NCI-H1436 treated with DMSO at 0.1 percent for 48 hours (cell line): ENCODE data around the gene SLC17A8.

Experiments
- DNase-seq: peaks from one replicate; lab custom pipeline; 2025; lab: John Stamatoyannopoulos, UW

The SLC17A8 gene

DNA sequence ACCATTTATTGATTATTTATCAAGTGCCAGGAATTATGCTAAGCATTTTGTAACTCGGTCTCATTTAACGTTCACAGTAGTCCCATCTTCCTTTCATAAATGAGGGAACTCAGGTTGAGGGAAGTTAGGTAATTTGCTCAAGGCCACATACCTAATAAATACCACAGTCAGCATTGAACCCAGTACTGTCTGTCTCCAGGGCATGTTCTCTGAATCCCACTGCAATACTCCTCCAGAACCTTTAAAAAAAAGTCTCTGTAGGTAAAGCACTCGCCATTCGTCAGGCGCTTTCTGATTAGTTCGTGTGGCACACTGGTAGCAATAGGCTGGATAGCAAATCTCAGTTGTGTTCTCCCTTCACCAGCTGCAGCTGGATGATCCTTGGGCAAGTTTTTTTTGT lies 14.3 kb downstream of the SLC17A8 start:
- no peak for DNase-seq

- DNase-seq, result no peak
Measured at GRCh38 chr12:100372853-100373640, 16.2 kb downstream of the SLC17A8 start.

GRCh38 chr12:100375038-100375735 lies 18.3 kb downstream of the SLC17A8 start:
- no peak for DNase-seq

DNA sequence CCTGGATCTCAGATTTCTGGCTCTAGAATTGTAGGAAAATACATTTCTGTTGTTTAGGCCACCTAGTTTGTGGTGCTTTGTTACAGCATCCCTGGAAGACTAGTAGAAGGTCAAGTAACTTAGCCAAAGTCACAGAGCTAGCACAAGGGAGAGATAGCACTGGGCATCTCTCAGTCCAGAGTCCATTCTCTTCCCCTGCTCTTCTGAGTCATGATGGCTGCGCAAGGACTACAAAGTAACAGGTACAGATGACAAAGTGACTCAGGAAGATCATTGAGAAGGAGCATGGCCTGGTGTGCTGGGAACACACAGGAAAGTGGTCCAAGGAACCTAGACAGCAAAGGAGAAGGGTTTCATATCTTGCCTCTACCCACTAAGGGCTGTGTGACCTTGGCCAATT lies 19.3 kb downstream of the SLC17A8 start:
- no peak for DNase-seq

DNA sequence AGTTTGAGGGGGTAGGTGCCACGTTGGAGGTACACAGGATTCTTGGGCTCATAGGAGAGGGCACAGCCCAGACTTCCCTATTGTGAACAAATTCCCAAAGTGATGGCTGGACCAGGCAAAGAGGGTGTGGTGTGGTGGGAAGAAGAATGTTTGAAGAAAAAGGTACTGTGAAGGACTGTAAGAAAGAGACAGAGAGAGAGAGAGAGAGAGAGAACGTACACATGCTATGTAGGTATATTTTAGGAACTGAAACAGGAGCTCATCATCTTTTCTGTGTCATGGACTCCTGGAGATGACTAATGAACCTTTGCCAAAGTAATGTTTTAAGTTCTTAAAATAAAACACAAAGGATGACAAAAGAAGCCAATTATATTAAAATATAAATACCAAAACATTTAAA lies 24.5 kb downstream of the SLC17A8 start:
- no peak for DNase-seq

DNA sequence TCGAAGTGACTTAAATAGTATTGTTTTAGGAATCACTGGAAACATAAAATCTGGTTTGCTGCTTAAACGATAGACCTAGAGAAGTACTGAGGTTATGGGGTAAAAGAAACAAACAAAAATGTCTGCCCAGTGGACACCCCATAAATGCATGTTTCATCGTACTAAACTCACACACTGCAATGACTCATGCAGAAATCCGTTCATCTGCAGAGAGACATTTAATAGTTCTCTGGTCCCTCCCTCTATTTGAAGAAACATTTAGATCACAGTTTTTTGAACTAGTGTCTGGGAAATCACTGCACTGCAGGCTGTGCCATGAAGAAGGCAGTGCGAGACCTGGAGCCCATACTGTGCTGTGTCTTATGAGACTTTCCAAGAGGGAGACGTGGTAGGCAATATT lies 25.5 kb downstream of the SLC17A8 start:
- DNase-seq, result no peak

DNA sequence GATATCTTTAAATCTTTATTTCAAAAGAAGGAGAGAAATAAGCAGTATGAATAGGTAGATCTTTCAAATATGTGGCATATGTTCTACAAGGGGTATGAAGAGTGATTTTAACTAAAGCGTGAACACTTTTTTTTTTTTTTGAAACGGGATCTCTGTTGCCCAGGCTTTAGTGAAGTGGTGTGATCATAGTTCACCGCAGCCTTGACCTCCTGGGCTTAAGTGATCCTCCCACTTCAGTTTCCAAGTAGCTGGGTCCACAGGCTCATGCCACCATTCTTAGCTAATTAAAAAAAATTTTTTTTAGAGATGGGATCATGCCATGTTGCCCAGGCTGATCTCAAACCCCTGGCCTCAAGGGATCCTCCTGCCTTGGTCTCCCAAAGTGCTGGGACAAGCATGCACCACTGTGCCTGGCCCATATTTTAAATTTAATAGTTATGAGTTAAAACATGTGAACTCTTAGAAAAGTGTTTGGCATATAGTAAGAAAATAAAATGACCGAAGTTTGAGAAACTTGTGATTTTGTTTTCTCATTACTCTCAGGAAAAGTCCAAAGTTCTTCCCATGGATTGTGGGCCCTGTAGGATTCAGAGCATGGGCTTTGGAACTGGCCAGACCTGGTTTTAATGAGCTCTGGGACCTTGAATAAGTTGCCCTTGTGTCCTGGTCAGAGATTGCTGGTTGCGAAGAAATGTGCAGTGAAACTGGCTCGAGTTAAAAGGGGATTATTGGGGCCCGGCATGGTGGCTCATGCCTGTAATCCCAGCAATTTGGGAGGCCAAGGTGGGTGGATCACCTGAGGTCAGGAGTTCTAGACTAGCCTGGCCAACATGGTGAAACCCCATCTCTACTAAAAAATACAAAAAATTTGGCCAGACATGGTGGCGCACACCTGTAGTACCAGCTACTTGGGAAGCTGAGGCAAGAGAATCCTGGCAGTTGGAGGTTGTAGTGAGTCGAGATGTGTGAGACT lies 27.0 kb downstream of the SLC17A8 start:
- DNase-seq, result no peak

GRCh38 chr12:100384559-100384935 lies 27.7 kb downstream of the SLC17A8 start:
- no peak for DNase-seq

DNA sequence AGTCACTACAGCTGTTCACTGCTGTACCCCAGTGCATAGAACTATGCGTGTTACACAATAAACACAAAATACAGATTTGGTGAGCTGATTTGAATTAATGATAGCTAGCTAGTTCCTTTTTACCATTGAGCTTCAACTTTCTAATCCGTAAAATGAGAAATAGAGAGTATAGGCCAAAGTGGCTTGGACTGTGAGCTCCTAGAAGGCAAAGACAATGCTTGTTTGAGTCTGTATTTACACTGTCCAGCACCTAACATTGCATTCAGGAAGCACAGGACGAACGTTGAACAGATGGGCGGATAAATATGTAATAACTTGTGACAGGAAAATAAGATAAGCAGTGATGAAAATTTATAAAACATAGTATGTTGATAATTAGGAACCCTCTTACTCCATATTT lies 31.5 kb downstream of the SLC17A8 start:
- DNase-seq, result no peak

GRCh38 chr12:100391856-100392255 lies 35.0 kb downstream of the SLC17A8 start:
- no peak for DNase-seq

DNA sequence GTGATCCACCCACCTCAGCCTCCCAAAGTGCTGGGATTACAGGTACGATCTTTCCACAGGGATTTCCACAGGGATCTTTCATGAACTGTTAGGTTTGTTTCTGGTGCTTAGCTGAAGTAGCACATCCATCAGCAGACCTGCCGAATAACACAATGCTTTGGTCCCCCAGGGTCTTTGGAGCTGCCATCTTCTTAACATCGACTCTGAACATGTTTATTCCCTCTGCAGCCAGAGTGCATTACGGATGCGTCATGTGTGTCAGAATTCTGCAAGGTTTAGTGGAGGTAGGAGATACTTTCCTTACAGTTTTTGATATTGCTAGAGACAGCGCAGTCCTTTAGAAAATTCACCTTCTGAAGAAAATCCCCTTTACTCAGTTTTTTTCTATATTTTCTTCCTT lies 36.3 kb downstream of the SLC17A8 start:
- no peak for DNase-seq

DNA sequence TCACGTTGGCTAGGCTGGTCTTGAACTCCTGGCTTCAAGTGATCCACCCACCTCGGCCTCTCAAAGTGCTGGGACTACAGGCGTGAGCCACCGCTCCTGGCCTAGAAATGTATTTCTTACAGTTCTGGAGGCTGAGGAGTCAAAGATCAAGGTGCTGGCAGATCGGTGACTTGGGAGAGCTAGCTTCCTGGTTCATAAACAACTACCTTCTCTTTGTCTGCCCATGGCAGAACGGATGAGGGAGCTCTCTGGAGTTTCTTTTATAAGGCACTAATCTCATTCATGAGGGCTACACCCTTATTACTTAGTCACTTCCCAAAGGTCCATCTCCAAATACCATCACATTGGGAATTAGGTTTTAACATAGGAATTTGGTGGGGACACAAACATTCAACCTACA lies 38.9 kb downstream of the SLC17A8 start:
- no peak for DNase-seq

DNA sequence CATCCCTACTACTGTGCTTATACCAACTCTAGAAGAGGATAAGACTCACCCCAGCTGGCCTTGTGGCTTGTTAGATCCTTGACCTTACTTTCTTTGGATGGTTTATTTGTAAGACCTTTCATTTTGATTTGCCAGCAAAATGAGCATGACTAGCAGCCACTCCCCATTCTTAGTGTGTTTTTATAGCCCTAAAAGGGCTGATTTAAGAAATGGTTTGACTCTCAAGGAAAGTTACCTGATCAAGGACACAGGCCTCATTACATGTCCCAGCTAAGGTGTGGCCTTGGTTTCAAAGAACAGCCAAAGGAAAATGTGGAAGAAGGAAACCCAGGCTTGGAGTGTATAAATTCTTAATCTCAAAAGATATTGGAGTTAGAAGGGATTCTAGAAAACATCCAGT lies 41.4 kb downstream of the SLC17A8 start:
- no peak for DNase-seq

- DNase-seq, result no peak
Measured at GRCh38 chr12:100399095-100399494, 42.2 kb downstream of the SLC17A8 start.

GRCh38 chr12:100401660-100402059 lies 44.8 kb downstream of the SLC17A8 start:
- DNase-seq, result no peak

DNA sequence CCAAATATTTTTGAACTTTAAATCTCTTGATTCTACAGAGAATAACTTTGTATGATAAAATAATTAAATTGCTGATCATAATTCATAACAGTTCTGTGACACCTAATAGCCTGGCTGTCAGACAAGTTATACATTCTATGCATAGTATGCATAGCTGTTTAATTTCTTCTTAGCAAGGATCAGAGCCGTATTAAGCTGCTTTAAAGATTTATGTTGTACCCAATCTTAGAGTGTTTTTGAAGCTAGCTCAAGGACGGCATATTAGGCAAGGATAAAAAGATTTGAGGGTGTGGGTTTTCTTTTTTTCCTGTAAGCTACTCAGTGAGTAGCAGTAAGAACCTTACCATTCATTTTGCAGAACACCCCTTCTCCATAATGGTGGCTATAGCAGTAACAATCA lies 45.9 kb downstream of the SLC17A8 start:
- no peak for DNase-seq

DNA sequence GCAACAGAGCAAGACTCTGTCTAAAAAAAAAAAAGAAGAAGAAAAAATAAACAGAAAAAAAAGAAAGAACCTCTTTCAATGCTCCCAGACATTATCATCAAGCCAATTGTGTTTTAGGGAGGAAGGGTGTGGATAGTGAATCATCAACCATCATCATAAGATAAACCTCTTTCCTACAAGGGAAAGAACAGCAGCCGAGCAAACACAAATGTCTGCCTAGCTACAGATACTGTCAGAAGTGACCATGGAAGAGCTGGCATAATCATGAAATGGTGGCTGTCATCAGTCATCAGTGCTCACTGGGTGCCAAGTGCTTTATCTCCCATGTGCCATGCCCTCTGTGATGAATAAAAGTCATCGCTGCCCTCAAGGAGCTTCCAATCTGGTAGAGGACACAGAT lies 46.6 kb downstream of the SLC17A8 start:
- DNase-seq, result no peak

DNA sequence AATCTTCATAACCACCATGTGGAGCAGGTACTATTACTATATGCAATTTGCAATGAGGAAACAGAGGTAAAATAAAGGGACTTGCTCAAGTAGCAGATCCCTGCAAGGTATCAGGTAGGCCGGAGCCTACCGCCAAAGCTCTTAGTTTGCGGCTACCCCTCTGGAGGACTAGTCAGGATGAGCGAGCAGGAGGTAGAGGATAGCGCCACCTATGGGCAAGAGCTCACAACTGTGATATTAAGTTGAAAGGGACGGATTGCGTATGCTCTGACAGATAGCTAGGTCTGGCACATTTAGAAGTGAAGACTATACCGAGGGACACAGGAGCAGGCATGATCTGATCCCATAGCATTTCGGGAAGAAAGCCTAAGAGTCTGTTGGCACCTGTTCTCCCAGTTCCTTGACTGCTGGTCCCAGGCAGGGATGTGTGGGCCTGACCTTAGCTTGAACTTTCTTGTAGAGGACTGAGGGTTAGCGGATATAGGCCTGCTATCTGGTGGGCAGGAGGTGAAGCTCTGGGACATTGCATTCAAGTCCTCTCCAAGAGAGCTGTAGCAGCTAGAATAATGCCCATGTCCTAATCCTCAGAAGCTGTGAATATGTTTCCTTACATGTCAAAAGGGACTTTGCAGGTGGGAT lies 48.0 kb downstream of the SLC17A8 start:
- DNase-seq, result no peak

- no peak for DNase-seq
Measured at GRCh38 chr12:100413001-100413400, 56.1 kb downstream of the SLC17A8 start.

DNA sequence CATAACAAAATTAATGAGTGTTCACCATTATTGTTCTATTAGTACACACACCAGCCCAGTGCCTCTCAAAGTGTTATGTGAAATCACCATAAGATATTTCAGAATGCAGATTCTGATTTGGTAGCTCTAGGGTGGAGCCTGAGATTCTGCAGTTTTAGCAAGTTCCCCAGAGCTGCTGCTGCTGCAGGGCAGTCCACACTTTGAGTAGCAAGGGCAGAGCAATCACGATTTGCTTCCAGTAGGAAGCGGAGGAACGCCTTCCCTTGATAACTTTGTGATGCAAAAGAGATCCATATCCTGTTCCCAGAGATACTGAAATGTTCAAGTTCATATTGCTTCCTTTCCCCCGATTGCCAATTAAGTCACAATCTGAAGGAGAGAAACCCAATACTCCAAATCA lies 57.9 kb downstream of the SLC17A8 start:
- no peak for DNase-seq

- no peak for DNase-seq
Measured at GRCh38 chr12:100422646-100423045, 65.8 kb downstream of the SLC17A8 start.

DNA sequence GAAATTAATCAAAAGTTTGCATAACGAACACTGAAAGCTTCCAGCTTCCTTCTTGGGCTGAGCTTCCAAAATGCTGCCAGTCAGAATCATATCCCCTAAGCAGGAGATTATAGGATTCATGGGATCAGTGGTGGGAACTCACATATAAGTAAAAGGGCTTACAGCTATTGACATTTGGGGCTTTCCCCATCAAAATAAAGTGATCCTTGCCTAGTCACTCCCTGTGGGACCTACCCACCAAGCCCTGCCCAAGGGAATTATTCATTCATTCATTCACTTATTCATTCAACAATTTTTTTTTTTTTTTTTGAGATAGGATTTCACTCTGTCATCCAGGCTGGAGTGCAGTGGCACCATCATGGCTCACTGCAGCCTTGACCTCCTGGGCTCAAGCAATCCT lies 69.3 kb downstream of the SLC17A8 start:
- no peak for DNase-seq
